CD8-positive, alpha-beta memory T cell (primary cell): Measurements from ENCODE around the gene CC2D1B. TPM values are rescaled to one million over a fixed set of nuclear protein-coding genes. Genes with fewer than 3 reads are reported as not detected.
A peak's percentile ranks its signal among the peaks of the same experiment; 100 is the strongest.

Experiments
- CTCF ChIA-PET: fragments of 350-600 bp; sonication (Branson Sonifier 250); formaldehyde crosslinking; loops from one replicate; lab custom pipeline; 2021; ENCODE audit warnings: antibody characterized with exemption; lab: Charles Lee
- POLR2A ChIA-PET: fragments of 350-600 bp; sonication (Branson Sonifier 250); formaldehyde crosslinking; loops from one replicate; lab custom pipeline; 2021; ENCODE audit warnings: antibody characterized with exemption; lab: Charles Lee
- DNase-seq, 5 donors: peaks; one replicate each; pipeline versions ENCODE4 v3.0.0 to v3.0.0-alpha.2; 2020 to 2022; ENCODE audit warnings: mixed read lengths in 1 of 5
- H3K27ac ChIP-seq: one replicate; pipeline ENCODE4 v1.7.0; 2013; ENCODE audit warnings: low read depth, mild to moderate bottlenecking, low read length, moderate library complexity
- H3K27me3 ChIP-seq: 2 replicates; pipeline ENCODE4 v1.7.0; 2013; ENCODE audit warnings: low read length, mild to moderate bottlenecking; ENCODE audit not compliant: insufficient read depth, poor library complexity, severe bottlenecking
- H3K36me3 ChIP-seq: 2 replicates; pipeline ENCODE4 v1.7.0; 2013; ENCODE audit warnings: mild to moderate bottlenecking, low read length, moderate library complexity; ENCODE audit not compliant: insufficient read depth
- H3K4me1 ChIP-seq: 2 replicates; pipeline ENCODE4 v1.7.0; 2013; ENCODE audit warnings: mild to moderate bottlenecking, low read length, moderate library complexity; ENCODE audit not compliant: insufficient read depth
- H3K4me3 ChIP-seq: 2 replicates; pipeline ENCODE4 v1.7.0; 2013; ENCODE audit warnings: mild to moderate bottlenecking, low read length
- H3K9me3 ChIP-seq: 2 replicates; pipeline ENCODE4 v1.7.0; 2013; ENCODE audit warnings: mild to moderate bottlenecking, low read length
- H3K27ac Mint-ChIP-seq, 8 donors: one replicate each; pipeline ENCODE4 v1.8.0; 2020 to 2021; ENCODE audit warnings: mixed read lengths in 8 of 8, mild to moderate bottlenecking in 6 of 8, inconsistent platforms in 3 of 8, moderate library complexity in 3 of 8
- H3K27me3 Mint-ChIP-seq, 2 donors: one replicate each; pipeline ENCODE4 v1.8.0; 2020 to 2021; ENCODE audit warnings: mixed read lengths in 2 of 2, mild to moderate bottlenecking in 1 of 2, moderate library complexity in 1 of 2
- H3K36me3 Mint-ChIP-seq, 3 donors: one replicate each; pipeline ENCODE4 v1.8.0; 2020 to 2021; ENCODE audit warnings: mixed read lengths in 3 of 3, inconsistent platforms in 1 of 3, mild to moderate bottlenecking in 1 of 3
- H3K4me1 Mint-ChIP-seq, 3 donors: one replicate each; pipeline ENCODE4 v1.8.0; 2020 to 2021; ENCODE audit warnings: mixed read lengths in 3 of 3, inconsistent platforms in 1 of 3, mild to moderate bottlenecking in 1 of 3
- H3K4me3 Mint-ChIP-seq, 7 donors: one replicate each; pipeline ENCODE4 v1.8.0; 2020 to 2021; ENCODE audit warnings: mixed read lengths in 7 of 7, mild to moderate bottlenecking in 6 of 7, moderate library complexity in 4 of 7, inconsistent platforms in 2 of 7
- H3K9me3 Mint-ChIP-seq, 5 donors: one replicate each; pipeline ENCODE4 v1.8.0; 2020 to 2022; ENCODE audit warnings: mixed read lengths in 5 of 5, mild to moderate bottlenecking in 3 of 5, moderate library complexity in 2 of 5, inconsistent platforms in 1 of 5
- polyA plus RNA-seq: library from polyadenylated mRNA; unstranded; fragments of 300-500 nt; fragmentation: Illumina TruSeq; gene quantifications from one replicate; pipeline ENCODE4 v1.2.3, GENCODE V29; 2021
- total RNA-seq, 2 experiments: library from RNA; stranded (reverse); gene quantifications; one replicate each; pipeline ENCODE4 v1.2.3, GENCODE V29; 2021

CC2D1B gene
- total and polyA plus RNA-seq, 3 experiments from 2014 or later, result 11.0 to 47.8 (median 46.2) TPM

DNA sequence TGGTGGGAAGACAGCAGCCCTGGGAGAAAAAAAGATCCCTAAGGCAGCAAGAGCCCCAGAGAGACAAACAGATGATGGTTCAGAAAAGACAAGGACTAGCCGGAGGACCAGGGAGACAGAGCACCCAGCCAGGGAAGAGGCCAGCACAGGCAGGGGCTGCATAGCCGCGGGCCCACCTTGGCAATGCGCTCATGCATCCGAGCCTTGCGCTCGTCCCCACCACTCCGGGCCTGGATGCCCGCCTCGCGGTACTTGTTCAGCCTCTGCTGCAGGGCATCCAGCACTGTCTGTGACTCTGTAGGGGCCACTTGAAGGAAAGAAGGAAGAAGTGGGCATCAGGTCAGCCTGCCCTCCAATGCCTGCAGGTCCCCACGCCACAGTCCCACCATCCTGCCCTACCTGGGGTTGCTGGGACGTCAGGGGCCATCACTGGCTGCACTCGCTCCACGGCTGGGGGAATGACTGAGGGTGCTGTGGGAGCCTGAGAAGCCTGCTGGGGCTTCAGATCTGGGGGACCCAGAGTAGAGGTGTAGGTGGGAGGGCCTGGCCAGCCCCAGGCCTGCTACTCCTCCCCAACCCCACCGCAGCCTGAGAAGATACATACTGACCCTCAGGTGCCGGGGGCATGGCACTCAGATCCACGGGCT, 7.0 kb downstream of the CC2D1B start:
- Mint-ChIP-seq H3K27ac (peak overlapping the region in 2 of 8 donors; percentile 27), H3K9me3 (no peaks in the 10 kb centered on the region), H3K4me1 (peaks cover 5 to 17% (median 17%) of the 10 kb centered on the region in 3 donors), H3K27me3 (no peaks in the 10 kb centered on the region), H3K36me3 (peaks cover 5 to 94% (median 17%) of the 10 kb centered on the region in 3 donors), H3K4me3 (no peak overlapping the region)
- H3K27ac ChIP-seq, result no peak overlapping the region
- CTCF ChIA-PET, result interaction anchor here (1.1 kb wide), 1 partner anchor 9 kb away, joined by 3 read pairs; no protein-coding TSS in a partner anchor
- peaks cover 90% of the 10 kb centered on the region for H3K36me3 ChIP-seq
- H3K4me3 ChIP-seq, result no peak overlapping the region
- H3K27me3 ChIP-seq, result no peaks in the 10 kb centered on the region
- POLR2A ChIA-PET, result no interaction called here
- peaks cover 11% of the 10 kb centered on the region for H3K4me1 ChIP-seq
- no peak for DNase-seq
- H3K9me3 ChIP-seq, result no peaks in the 10 kb centered on the region

DNA sequence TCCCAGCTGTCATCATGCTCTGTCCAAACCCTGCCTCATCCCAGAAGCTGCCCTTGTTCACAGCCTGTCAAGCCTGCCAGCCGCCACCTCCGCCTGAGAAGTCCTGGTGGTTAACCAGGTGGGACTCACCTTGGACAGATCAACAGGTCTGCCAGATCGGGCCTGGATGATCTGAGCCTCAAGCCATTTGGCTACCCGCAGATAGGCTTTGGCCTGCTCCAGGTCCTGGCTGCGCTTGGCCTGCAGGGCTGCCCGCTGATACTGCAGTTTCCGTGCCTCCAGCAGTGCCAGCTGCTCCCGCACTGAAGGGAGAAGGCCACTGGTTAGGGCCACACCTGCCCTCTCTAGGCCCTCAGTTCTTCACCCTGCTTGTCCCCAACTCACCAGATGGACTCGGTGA, 8.6 kb downstream of the CC2D1B start:
- no peak overlapping the region for H3K4me3 Mint-ChIP-seq
- H3K9me3 Mint-ChIP-seq, result no peaks in the 10 kb centered on the region
- POLR2A ChIA-PET, result interaction anchor here (1.0 kb wide), 1 partner anchor 11 kb away, joined by 3 read pairs; no protein-coding TSS in a partner anchor
- H3K4me3 ChIP-seq, result no peak overlapping the region
- DNase-seq, result no peak
- H3K27ac ChIP-seq, result no peak overlapping the region
- no peaks in the 10 kb centered on the region for H3K27me3 ChIP-seq
- H3K36me3 ChIP-seq, result peaks cover 89% of the 10 kb centered on the region
- peak overlapping the region in 3 of 8 donors; percentile 7 to 67 (median 54) for H3K27ac Mint-ChIP-seq
- H3K9me3 ChIP-seq, result no peaks in the 10 kb centered on the region
- H3K4me1 Mint-ChIP-seq, result peaks cover 3 to 9% (median 8%) of the 10 kb centered on the region in 3 donors
- peaks cover 5% of the 10 kb centered on the region for H3K4me1 ChIP-seq
- H3K27me3 Mint-ChIP-seq, result no peaks in the 10 kb centered on the region
- peaks cover 7 to 100% (median 19%) of the 10 kb centered on the region in 3 donors for H3K36me3 Mint-ChIP-seq
- CTCF ChIA-PET, result no interaction called here

DNA sequence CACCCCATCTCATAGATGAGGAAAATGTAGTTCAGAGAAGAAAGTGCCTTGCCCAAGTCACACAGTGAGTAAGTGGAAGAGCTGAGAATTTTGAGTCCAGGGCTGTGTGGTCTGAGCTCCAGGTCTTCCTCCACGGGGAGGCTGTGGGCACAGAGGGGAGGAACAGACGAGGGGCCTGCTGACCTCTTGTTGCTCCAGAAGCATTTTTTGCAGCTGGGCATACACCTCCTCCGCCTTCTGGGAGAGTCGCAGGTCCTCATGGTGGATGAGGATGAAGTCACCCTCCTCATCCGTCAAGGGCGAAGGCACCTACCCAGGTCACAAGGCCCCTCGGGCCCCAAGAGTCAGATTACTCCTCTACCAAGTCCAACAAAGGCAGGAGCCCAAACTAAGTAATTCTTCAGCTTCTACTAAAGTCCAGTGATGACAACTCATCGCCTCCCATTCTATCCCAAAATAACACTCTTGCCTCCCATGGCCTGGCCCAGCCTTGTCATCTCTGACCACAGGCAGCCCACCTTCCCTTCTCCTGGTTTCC, 9.1 kb downstream of the CC2D1B start:
- POLR2A ChIA-PET, result interaction anchor here (1.0 kb wide), 1 partner anchor 11 kb away, joined by 3 read pairs; no protein-coding TSS in a partner anchor

DNA sequence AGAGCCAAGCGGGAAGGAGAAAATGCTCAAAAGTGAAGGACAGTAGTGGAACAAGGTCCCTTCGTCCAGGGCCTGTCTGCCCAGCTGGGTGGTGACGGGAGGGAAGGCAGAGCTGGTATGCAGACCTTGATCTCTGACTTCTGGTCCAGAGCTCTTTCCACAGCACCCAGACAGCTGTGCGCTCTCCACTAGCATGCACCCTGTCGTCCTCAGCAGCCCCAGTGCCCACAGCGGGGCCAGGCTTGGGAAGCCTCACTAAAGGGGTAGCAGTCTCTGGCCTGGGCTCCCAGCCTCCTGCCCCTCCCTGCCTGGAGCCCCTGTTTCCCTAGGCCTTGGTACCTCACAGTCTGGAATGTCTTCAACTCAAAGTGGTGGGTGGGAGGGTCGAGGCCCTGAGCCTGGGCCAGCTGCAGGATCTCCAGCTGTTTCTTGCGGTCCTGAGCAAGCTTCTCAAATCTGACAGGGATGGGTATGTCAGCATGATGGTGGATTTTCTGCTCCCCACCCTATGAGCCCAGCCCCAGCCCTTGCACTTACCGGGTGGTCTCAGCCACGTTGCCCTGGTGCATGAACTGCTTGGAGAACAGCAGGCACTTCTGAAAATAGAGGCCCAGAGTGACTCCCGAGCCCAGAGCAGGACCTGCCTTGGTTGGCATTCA, 10.0 kb downstream of the CC2D1B start:
- H3K4me3 ChIP-seq, result no peak overlapping the region
- Mint-ChIP-seq H3K9me3 (no peaks in the 10 kb centered on the region), H3K27ac (peak overlapping the region in 3 of 8 donors; percentile 27 to 85 (median 64)), H3K4me1 (no peaks in the 10 kb centered on the region), H3K36me3 (peaks cover 7 to 95% (median 16%) of the 10 kb centered on the region in 3 donors), H3K27me3 (no peaks in the 10 kb centered on the region), H3K4me3 (no peak overlapping the region)
- H3K9me3 ChIP-seq, result no peaks in the 10 kb centered on the region
- ChIA-PET CTCF (no interaction called here), POLR2A (no interaction called here)
- H3K36me3 ChIP-seq, result peaks cover 81% of the 10 kb centered on the region
- H3K27ac ChIP-seq, result no peak overlapping the region
- no peak for DNase-seq
- H3K27me3 ChIP-seq, result no peaks in the 10 kb centered on the region
- H3K4me1 ChIP-seq, result no peaks in the 10 kb centered on the region

More for the DNA sequence above, 9.1 kb downstream of the CC2D1B start:
- Histone ChIP-seq H3K36me3 (peaks cover 87% of the 10 kb centered on the region), H3K27me3 (no peaks in the 10 kb centered on the region), H3K4me3 (no peak overlapping the region), H3K9me3 (no peaks in the 10 kb centered on the region), H3K27ac (no peak overlapping the region), H3K4me1 (no peaks in the 10 kb centered on the region)
- CTCF ChIA-PET, result no interaction called here
- Mint-ChIP-seq H3K9me3 (no peaks in the 10 kb centered on the region), H3K4me3 (no peak overlapping the region), H3K27me3 (no peaks in the 10 kb centered on the region), H3K36me3 (peaks cover 7 to 99% (median 21%) of the 10 kb centered on the region in 3 donors), H3K4me1 (peaks cover 3 to 5% (median 4%) of the 10 kb centered on the region in 3 donors), H3K27ac (peak overlapping the region in 5 of 8 donors; percentile 7 to 67 (median 35))
- DNase-seq, result no peak

DNA sequence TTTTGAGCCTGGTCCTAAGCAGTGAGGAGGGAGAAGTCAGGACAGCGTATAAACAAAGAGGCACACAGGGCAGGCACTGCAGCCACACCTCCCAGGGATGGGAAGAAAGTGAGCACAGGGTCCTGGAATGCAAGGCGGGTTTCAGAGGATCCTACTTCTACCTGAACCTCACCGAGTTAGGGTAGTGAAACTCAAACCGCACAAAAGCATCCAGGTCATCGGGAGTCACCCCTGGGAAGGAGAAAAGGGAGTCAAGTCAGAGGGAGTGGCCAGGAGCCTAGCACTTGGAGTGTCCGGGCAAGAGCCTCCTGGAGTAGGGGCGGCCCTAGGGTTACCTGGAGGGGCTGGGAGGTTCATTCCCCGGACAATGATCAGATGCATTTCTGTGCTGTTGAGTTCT, 10.6 kb downstream of the CC2D1B start:
- no peak overlapping the region for H3K27ac ChIP-seq
- no peak for DNase-seq
- H3K27ac Mint-ChIP-seq, result peak overlapping the region in 4 of 8 donors; percentile 27 to 85 (median 62)
- H3K4me1 Mint-ChIP-seq, result no peaks in the 10 kb centered on the region
- H3K27me3 Mint-ChIP-seq, result no peaks in the 10 kb centered on the region
- CTCF ChIA-PET, result no interaction called here
- POLR2A ChIA-PET, result no interaction called here
- H3K36me3 ChIP-seq, result peaks cover 75% of the 10 kb centered on the region
- H3K4me3 Mint-ChIP-seq, result peak overlapping the region in 1 of 7 donors; percentile 40
- peaks cover 7 to 93% (median 16%) of the 10 kb centered on the region in 3 donors for H3K36me3 Mint-ChIP-seq
- no peaks in the 10 kb centered on the region for H3K9me3 Mint-ChIP-seq
- no peak overlapping the region for H3K4me3 ChIP-seq
- H3K9me3 ChIP-seq, result no peaks in the 10 kb centered on the region
- H3K27me3 ChIP-seq, result no peaks in the 10 kb centered on the region
- H3K4me1 ChIP-seq, result no peaks in the 10 kb centered on the region

DNA sequence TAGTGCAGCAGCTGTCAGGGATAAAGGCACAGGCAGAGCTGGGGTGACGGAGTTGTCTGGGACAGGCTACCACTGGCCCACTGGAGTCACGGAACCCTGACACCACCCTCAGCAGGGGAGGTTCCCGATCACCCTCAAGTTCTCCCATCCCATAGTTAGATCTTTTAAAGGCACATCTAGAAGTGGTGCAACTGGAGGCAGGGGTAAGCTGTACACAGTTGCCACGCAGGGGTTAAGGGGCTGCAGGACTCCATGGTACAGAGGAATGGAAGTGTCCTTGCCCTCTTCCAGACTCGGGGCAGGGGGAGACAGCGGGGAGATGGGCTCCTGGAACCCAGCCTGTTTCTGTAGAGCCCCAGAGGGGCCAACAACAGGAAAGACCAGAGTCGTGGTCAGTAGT, 13.3 kb downstream of the CC2D1B start:
- Mint-ChIP-seq H3K27ac (peak overlapping the region in 6 of 8 donors; percentile 7 to 90 (median 55)), H3K4me3 (no peak overlapping the region), H3K9me3 (no peaks in the 10 kb centered on the region), H3K36me3 (peaks cover 7 to 69% (median 10%) of the 10 kb centered on the region in 3 donors), H3K27me3 (no peaks in the 10 kb centered on the region), H3K4me1 (peaks cover 0 to 6% (median 0%) of the 10 kb centered on the region in 3 donors)
- Histone ChIP-seq H3K9me3 (no peaks in the 10 kb centered on the region), H3K36me3 (peaks cover 48% of the 10 kb centered on the region), H3K27me3 (no peaks in the 10 kb centered on the region), H3K4me1 (no peaks in the 10 kb centered on the region), H3K4me3 (no peak overlapping the region), H3K27ac (no peak overlapping the region)
- no peak for DNase-seq
- ChIA-PET CTCF (no interaction called here), POLR2A (no interaction called here)

- Mint-ChIP-seq H3K36me3 (peaks cover under 1 to 41% (median 4%) of the 10 kb centered on the region in 3 donors), H3K4me1 (peaks cover 0 to 8% (median 0%) of the 10 kb centered on the region in 3 donors), H3K27me3 (no peaks in the 10 kb centered on the region), H3K9me3 (no peaks in the 10 kb centered on the region), H3K27ac (peak overlapping the region in 7 of 8 donors; percentile 17 to 83 (median 58)), H3K4me3 (no peak overlapping the region)
- no peaks in the 10 kb centered on the region for H3K27me3 ChIP-seq
- peaks cover 9% of the 10 kb centered on the region for H3K36me3 ChIP-seq
- H3K4me3 ChIP-seq, result no peak overlapping the region
- no peaks in the 10 kb centered on the region for H3K9me3 ChIP-seq
- no peak overlapping the region for H3K27ac ChIP-seq
- no peak for DNase-seq
- ChIA-PET POLR2A (interaction anchor here (0.7 kb wide), 2 partner anchors 18 to 68 kb away, joined by 3 to 4 read pairs; partner anchors contain the start of gene CC2D1B), CTCF (interaction anchor here (1.3 kb wide), 1 partner anchor 16 kb away, joined by 3 read pairs; no protein-coding TSS in a partner anchor)
- no peaks in the 10 kb centered on the region for H3K4me1 ChIP-seq
These were observed 17.2 kb downstream of the CC2D1B start for GRCh38 chr1:52348704-52349300.
